NT2/D1 (cell line): Measurements from ENCODE around the gene IFT20.

ENCODE experiments used
- DNase-seq: peaks from one replicate; pipeline ENCODE4 v3.0.0-alpha.2; 2011; ENCODE audit warnings: low read depth, low spot score
- H3K27me3 ChIP-seq: 2 replicates; pipeline ENCODE4 v1.6.0; 2011; ENCODE audit warnings: mild to moderate bottlenecking; ENCODE audit not compliant: insufficient read length, insufficient read depth
- H3K36me3 ChIP-seq: 2 replicates; pipeline ENCODE4 v1.6.1; 2011; ENCODE audit warnings: mild to moderate bottlenecking, low read length, mixed read lengths; ENCODE audit not compliant: insufficient read depth, insufficient read length
- H3K4me1 ChIP-seq: 2 replicates; pipeline ENCODE4 v1.5.1; 2011; ENCODE audit not compliant: insufficient read depth, insufficient read length
- H3K4me3 ChIP-seq: 2 replicates; pipeline ENCODE4 v1.5.1; 2011; ENCODE audit warnings: low read depth; ENCODE audit not compliant: insufficient read length
- H3K9ac ChIP-seq: 2 replicates; pipeline ENCODE4 v1.6.0; 2011; ENCODE audit warnings: low read depth; ENCODE audit not compliant: insufficient read length
- H3K9me3 ChIP-seq: 2 replicates; pipeline ENCODE4 v1.5.1; 2011; ENCODE audit warnings: mild to moderate bottlenecking, low read length; ENCODE audit not compliant: insufficient read depth
- SUZ12 ChIP-seq: IDR thresholded peaks from 2 replicates; pipeline ENCODE4 v1.6.1; 2011; ENCODE audit not compliant: insufficient read length, insufficient read depth; ENCODE audit errors: extremely low read depth
- YY1 ChIP-seq: IDR thresholded peaks from 2 replicates; pipeline ENCODE4 v1.6.1; 2011; ENCODE audit not compliant: insufficient read length, insufficient read depth
- ZNF274 ChIP-seq: IDR thresholded peaks from 2 replicates; pipeline ENCODE4 v1.6.1; 2011; ENCODE audit warnings: mild to moderate bottlenecking, low read depth, low read length

The IFT20 gene

GRCh38 chr17:28368306-28368831 is 33.1 kb upstream of the IFT20 start:
- H3K36me3 ChIP-seq: peaks cover 29% of the 10 kb centered on the region
- DNase-seq: no peak
- H3K9me3 ChIP-seq: no peaks in the 10 kb centered on the region
- H3K27me3 ChIP-seq: peaks cover 18% of the 10 kb centered on the region
- no peak overlapping the region for H3K9ac ChIP-seq
- TF ChIP-seq SUZ12 (no peak), YY1 (no peak), ZNF274 (no peak)
- H3K4me1 ChIP-seq: peaks cover 17% of the 10 kb centered on the region
- no peak overlapping the region for H3K4me3 ChIP-seq

GRCh38 chr17:28367641-28368305 is 32.5 kb upstream of the IFT20 start:
- H3K9ac ChIP-seq: no peak overlapping the region
- H3K36me3 ChIP-seq: peaks cover 35% of the 10 kb centered on the region
- no peak for DNase-seq
- H3K4me1 ChIP-seq: peaks cover 17% of the 10 kb centered on the region
- TF ChIP-seq SUZ12: no peak
- no peak for TF ChIP-seq ZNF274
- TF ChIP-seq YY1: no peak
- peaks cover 12% of the 10 kb centered on the region for H3K27me3 ChIP-seq
- H3K4me3 ChIP-seq: no peak overlapping the region
- H3K9me3 ChIP-seq: no peaks in the 10 kb centered on the region

GRCh38 chr17:28366605-28367004 is 31.3 kb upstream of the IFT20 start:
- Histone ChIP-seq H3K4me3 (no peak overlapping the region), H3K9ac (no peak overlapping the region), H3K4me1 (peaks cover 13% of the 10 kb centered on the region), H3K36me3 (peaks cover 45% of the 10 kb centered on the region), H3K27me3 (peaks cover under 1% of the 10 kb centered on the region), H3K9me3 (no peaks in the 10 kb centered on the region)
- TF ChIP-seq ZNF274 (no peak), SUZ12 (no peak), YY1 (no peak)
- DNase-seq: no peak

GRCh38 chr17:28365487-28365886 is 30.2 kb upstream of the IFT20 start:
- H3K36me3 ChIP-seq: peaks cover 57% of the 10 kb centered on the region
- DNase-seq: no peak
- no peak for TF ChIP-seq SUZ12
- no peak for TF ChIP-seq ZNF274
- TF ChIP-seq YY1: no peak
- H3K9me3 ChIP-seq: no peaks in the 10 kb centered on the region
- H3K4me1 ChIP-seq: peaks cover 10% of the 10 kb centered on the region
- no peak overlapping the region for H3K4me3 ChIP-seq
- H3K27me3 ChIP-seq: no peaks in the 10 kb centered on the region
- no peak overlapping the region for H3K9ac ChIP-seq

- no peak for TF ChIP-seq SUZ12
- Histone ChIP-seq H3K4me3 (no peak within 1 kb of the TSS), H3K9me3 (no peaks in the 10 kb centered on the region), H3K9ac (no peak within 1 kb of the TSS), H3K27me3 (no peaks in the 10 kb centered on the region), H3K36me3 (peaks cover 62% of the 10 kb centered on the region), H3K4me1 (peaks cover 6% of the 10 kb centered on the region)
- no peak for DNase-seq
These were observed 29.5 kb upstream of the IFT20 start, which contains the start of gene SEBOX for GRCh38 chr17:28364665-28365363. TSS of gene SEBOX (minus strand) at chr17:28365199. CDS start at chr17:28365151, 48 bp downstream.

GRCh38 chr17:28363776-28364650 is 28.7 kb upstream of the IFT20 start:
- H3K27me3 ChIP-seq: no peaks in the 10 kb centered on the region
- no peak for DNase-seq

GRCh38 chr17:28363186-28363585 is 27.9 kb upstream of the IFT20 start:
- no peaks in the 10 kb centered on the region for H3K27me3 ChIP-seq
- no peak overlapping the region for H3K4me3 ChIP-seq
- H3K36me3 ChIP-seq: peaks cover 73% of the 10 kb centered on the region
- H3K9me3 ChIP-seq: no peaks in the 10 kb centered on the region
- no peaks in the 10 kb centered on the region for H3K4me1 ChIP-seq
- H3K9ac ChIP-seq: no peak overlapping the region
- no peak for DNase-seq
- TF ChIP-seq YY1: no peak
- no peak for TF ChIP-seq SUZ12
- TF ChIP-seq ZNF274: no peak

More at GRCh38 chr17:28363776-28364650, 28.7 kb upstream of the IFT20 start:
- Histone ChIP-seq H3K4me1 (no peaks in the 10 kb centered on the region), H3K9me3 (no peaks in the 10 kb centered on the region), H3K36me3 (peaks cover 64% of the 10 kb centered on the region), H3K4me3 (no peak overlapping the region), H3K9ac (no peak overlapping the region)
- no peak for TF ChIP-seq YY1
- no peak for TF ChIP-seq SUZ12
- no peak for TF ChIP-seq ZNF274
